IMR-90 (cell line): ENCODE measurements around the gene PLIN5. TPM values are rescaled to one million over a fixed set of nuclear protein-coding genes. Genes with fewer than 3 reads are reported as not detected.
A peak's percentile ranks its signal among the peaks of the same experiment; 100 is the strongest.

Experiments used
- ATAC-seq: fragments of 200-7000 bp; cut with Tn5 transposase; 2 replicates; pipeline ENCODE4 v1.9.1; 2020; ENCODE audit warnings: low read depth, mild to moderate bottlenecking, moderate library complexity
- BruUV-seq: library from RNA; stranded (reverse); fragments of 400-500 nt; replicated peaks from 2 replicates; lab custom pipeline; 2021; lab: Mats Ljungman, UMichigan
- CTCF ChIA-PET: fragments of 300-600 bp; formaldehyde crosslinking; extraction: SDS; loops from one replicate; lab custom pipeline; 2021; ENCODE audit warnings: antibody characterized with exemption; lab: Yijun Ruan, JAX
- POLR2A ChIA-PET: fragments of 300-600 bp; sonication (Branson Sonifier 250); formaldehyde crosslinking; loops from one replicate; lab custom pipeline; 2022; ENCODE audit warnings: antibody characterized with exemption; ENCODE audit not compliant: unreplicated experiment; lab: Charles Lee
- DNase-seq: peaks from one replicate; pipeline ENCODE4 v3.0.0; 2013
- H2AFZ ChIP-seq: replicated peaks from 2 replicates; pipeline ENCODE3; 2013; ENCODE audit warnings: low read length, mild to moderate bottlenecking; ENCODE audit not compliant: poor library complexity
- H2AK5ac ChIP-seq: 2 replicates; pipeline ENCODE4 v1.6.1; 2013; ENCODE audit warnings: low read depth, low read length, inconsistent platforms
- H2AK9ac ChIP-seq: replicated peaks from 2 replicates; pipeline ENCODE3; 2013; ENCODE audit warnings: mild to moderate bottlenecking, low read depth, low read length, moderate library complexity; ENCODE audit not compliant: poor library complexity
- H2BK120ac ChIP-seq: 2 replicates; pipeline ENCODE4 v1.6.1; 2013; ENCODE audit warnings: low read depth, low read length, inconsistent platforms
- H2BK15ac ChIP-seq: 3 replicates; pipeline ENCODE4 v1.6.1; 2013; ENCODE audit warnings: low read depth, low read length, inconsistent platforms
- H2BK20ac ChIP-seq: 2 replicates; pipeline ENCODE4 v1.6.1; 2013; ENCODE audit warnings: low read depth, mild to moderate bottlenecking, inconsistent platforms, low read length, moderate library complexity
- H2BK5ac ChIP-seq: 2 replicates; pipeline ENCODE4 v1.6.1; 2013; ENCODE audit warnings: mild to moderate bottlenecking, low read depth, low read length, inconsistent platforms; ENCODE audit not compliant: poor library complexity, severe bottlenecking
- H3K14ac ChIP-seq: replicated peaks from 2 replicates; pipeline ENCODE4 v1.6.1; 2013; ENCODE audit warnings: low read depth, low read length, inconsistent platforms
- H3K18ac ChIP-seq: 2 replicates; pipeline ENCODE4 v1.6.1; 2013; ENCODE audit warnings: low read depth, low read length, control low read depth
- H3K23ac ChIP-seq: 2 replicates; pipeline ENCODE4 v1.6.1; 2013; ENCODE audit warnings: low read depth, low read length, inconsistent platforms
- H3K27ac ChIP-seq: 2 replicates; pipeline ENCODE4 v1.5.1; 2013; ENCODE audit warnings: mild to moderate bottlenecking, control low read depth, low read length; ENCODE audit not compliant: insufficient read depth
- H3K27me3 ChIP-seq: 2 replicates; pipeline ENCODE4 v1.6.1; 2013; ENCODE audit warnings: low read length; ENCODE audit not compliant: control insufficient read depth, insufficient read depth
- H3K36me3 ChIP-seq: 2 replicates; pipeline ENCODE4 v1.6.1; 2013; ENCODE audit warnings: low read length, mixed read lengths; ENCODE audit not compliant: control insufficient read depth, insufficient read depth
- H3K4ac ChIP-seq: 2 replicates; pipeline ENCODE4 v1.6.1; 2013; ENCODE audit warnings: low read depth, low read length, inconsistent platforms
- H3K4me1 ChIP-seq: 2 replicates; pipeline ENCODE4 v1.6.1; 2013; ENCODE audit warnings: low read length, mixed read lengths; ENCODE audit not compliant: control insufficient read depth, insufficient read depth
- H3K4me2 ChIP-seq: 2 replicates; pipeline ENCODE4 v1.6.1; 2013; ENCODE audit warnings: low read depth, mild to moderate bottlenecking, control low read depth, low read length, moderate library complexity
- H3K4me3 ChIP-seq: 2 replicates; pipeline ENCODE4 v1.5.1; 2013; ENCODE audit warnings: low read depth, mild to moderate bottlenecking, control low read depth, low read length, moderate library complexity; ENCODE audit not compliant: insufficient read depth
- H3K56ac ChIP-seq: 2 replicates; pipeline ENCODE4 v1.6.1; 2013; ENCODE audit warnings: low read length, inconsistent platforms; ENCODE audit not compliant: insufficient read depth; ENCODE audit errors: extremely low read depth
- H3K79me1 ChIP-seq, 2 experiments: 2 replicates each; pipeline ENCODE4 v1.6.1; 2013; ENCODE audit warnings: low read length in 2 of 2, inconsistent platforms in 1 of 2, low read depth in 1 of 2
- H3K9ac ChIP-seq: 2 replicates; pipeline ENCODE4 v1.6.1; 2013; ENCODE audit warnings: low read depth, low read length, control low read depth
- H3K9me1 ChIP-seq: 2 replicates; pipeline ENCODE4 v1.6.1; 2013; ENCODE audit warnings: low read length, inconsistent platforms; ENCODE audit not compliant: insufficient read depth
- H3K9me3 ChIP-seq: 2 replicates; pipeline ENCODE4 v1.6.1; 2013; ENCODE audit warnings: low read length; ENCODE audit not compliant: control insufficient read depth, insufficient read depth
- H4K20me1 ChIP-seq: 2 replicates; pipeline ENCODE4 v1.6.1; 2013; ENCODE audit warnings: low read length, inconsistent platforms; ENCODE audit not compliant: insufficient read depth
- H4K5ac ChIP-seq: 2 replicates; pipeline ENCODE4 v1.6.1; 2013; ENCODE audit warnings: mild to moderate bottlenecking, low read depth, low read length, control low read depth
- H4K8ac ChIP-seq, 2 experiments: 2 replicates each; pipeline ENCODE4 v1.6.1; 2013; ENCODE audit warnings: low read depth in 2 of 2, low read length in 2 of 2, control low read depth in 1 of 2, inconsistent platforms in 1 of 2
- H4K91ac ChIP-seq: 2 replicates; pipeline ENCODE4 v1.6.1; 2013; ENCODE audit warnings: low read depth, low read length, inconsistent platforms; ENCODE audit not compliant: insufficient read depth
- CHD1 ChIP-seq: IDR thresholded peaks from 2 replicates; pipeline ENCODE4 v1.6.1; 2012; ENCODE audit warnings: low read depth, low read length, improper control_type of control experiment
- NFE2L2 ChIP-seq: fragments of 150-350 bp; IDR thresholded peaks from 2 replicates; pipeline ENCODE4 v1.6.1; 2016; ENCODE audit warnings: low read depth, mild to moderate bottlenecking, low read length
- WGBS, 2 experiments: methylation state at CpG; one replicate each; pipeline versions ENCODE4 v1.1.5 to v1.1.7; 2013; ENCODE audit warnings: missing lambda C conversion rate in 2 of 2; ENCODE audit not compliant: insufficient read length in 1 of 2; ENCODE audit errors: extremely low coverage in 2 of 2; 5-methylcytosine and 5-hydroxymethylcytosine counted together
- dilution Hi-C: fragments of 300-500 bp; cut with HindIII; formaldehyde crosslinking; loops from one replicate; pipeline ENCODE4 v1.14.3; 2018; ENCODE audit warnings: low sequenced_read_pairs; ENCODE audit not compliant: unreplicated experiment
- in situ Hi-C: fragments of 300-500 bp; cut with MboI; formaldehyde crosslinking; loops from 3 replicates; pipeline ENCODE4 v1.14.3; 2019; ENCODE audit warnings: low sequenced_read_pairs, inconsistent platforms, mixed read lengths
- intact Hi-C: fragments of 100-400 bp; cut with micrococcal nuclease; formaldehyde crosslinking; loops from 2 replicates; pipeline ENCODE4 v1.10.0; 2022
- polyA plus RNA-seq, 3 experiments: library from polyadenylated mRNA; depleted of rRNA; stranded (reverse); fragments of >200 nt; gene quantifications; 2 replicates each; pipeline ENCODE4 v1.2.3, GENCODE V29; 2012; ENCODE audit warnings: low replicate concordance in 1 of 3
- total RNA-seq: library from RNA; depleted of rRNA; stranded (reverse); fragments of >200 nt; gene quantifications from 2 replicates; pipeline ENCODE4 v1.2.3, GENCODE V29; 2012

Gene PLIN5
- total and polyA plus RNA-seq, 2 of the 4 experiments (the other 2 are of a cell fraction): not detected

DNA sequence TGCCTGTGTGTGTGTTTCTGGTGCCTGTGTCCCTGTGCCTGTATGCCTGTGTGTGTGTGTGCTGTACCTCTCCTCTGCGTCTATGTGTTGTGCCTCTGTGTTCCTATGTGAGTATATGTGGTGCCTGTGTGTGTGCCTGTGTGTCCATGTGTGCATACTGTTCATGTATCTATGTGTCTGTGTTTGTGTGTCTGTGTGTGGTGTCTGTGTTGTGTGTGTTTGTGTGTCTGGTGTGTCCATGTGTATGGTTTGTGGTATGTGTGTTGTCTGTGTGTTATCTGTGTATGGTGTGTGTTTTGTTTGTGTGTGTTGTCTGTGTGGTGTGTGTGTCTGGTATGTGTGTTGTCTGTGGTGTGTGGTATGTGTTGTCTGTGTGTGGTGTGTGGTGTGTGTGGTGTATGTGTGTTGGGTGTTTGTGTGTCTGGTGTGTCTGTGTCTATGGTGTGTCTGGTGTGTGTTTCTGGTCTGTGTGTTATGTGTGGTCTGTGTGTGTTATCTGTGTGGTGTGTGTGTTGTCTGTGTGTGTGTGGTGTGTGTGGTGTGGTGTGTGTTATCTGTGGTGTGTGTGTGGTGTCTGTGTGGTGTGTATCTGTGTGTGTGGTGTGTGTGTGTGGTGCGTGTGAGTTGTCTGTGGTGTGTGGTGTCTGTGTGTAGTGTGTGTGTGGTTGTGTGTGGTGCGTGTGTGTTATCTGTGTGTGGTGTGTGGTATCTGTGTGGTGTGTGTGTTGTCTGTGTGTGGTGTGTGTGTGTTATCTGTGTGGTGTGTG, 42.5 kb downstream of the PLIN5 start:
- Histone ChIP-seq H3K9ac (no peak overlapping the region), H2BK15ac (no peak overlapping the region), H2AK9ac (no peak overlapping the region), H3K4me2 (no peak overlapping the region), H3K4ac (no peak overlapping the region), H3K4me3 (no peak overlapping the region), H3K23ac (no peak overlapping the region), H2AK5ac (no peak overlapping the region), H3K4me1 (no peaks in the 10 kb centered on the region), H3K56ac (no peak overlapping the region), H2BK20ac (no peak overlapping the region), H3K18ac (no peak overlapping the region), H3K36me3 (peaks cover 69% of the 10 kb centered on the region), H2AFZ (peak overlapping the region; percentile 44), H4K5ac (no peak overlapping the region), H3K27me3 (no peaks in the 10 kb centered on the region), H2BK5ac (peak overlapping the region; percentile 95), H2BK120ac (no peak overlapping the region), H4K20me1 (peaks cover 14% of the 10 kb centered on the region; the same call in 1 of the 2 replicates), H3K27ac (no peak overlapping the region), H4K8ac (no peak overlapping the region), H4K91ac (no peak overlapping the region), H3K9me1 (peaks cover 13% of the 10 kb centered on the region), H3K9me3 (no peaks in the 10 kb centered on the region), H3K79me1 (peaks cover 7 to 23% of the 10 kb centered on the region in 2 experiments), H3K14ac (0 out of 2 replicates have a peak overlapping the region, but pooled peaks have one; percentile 44)
- DNase-seq (no peak), ATAC-seq (no peak)
- POLR2A ChIA-PET: no interaction called here
- CTCF ChIA-PET: no interaction called here
- BruUV-seq: no TSS peak
- WGBS, 2 experiments: 92% methylated on average over 2 of the region's 3 CpGs; no CpG with 5 or more reads in 1 of the 2 experiments
- in situ Hi-C loops: no loop called here
- dilution Hi-C loops: no loop called here
- intact Hi-C loops: no loop called here
- no peak for TF ChIP-seq CHD1
- TF ChIP-seq NFE2L2: no peak
